ENCODE data around the gene ADORA1. TPM values are rescaled to one million over a fixed set of nuclear protein-coding genes. Genes with fewer than 3 reads are reported as not detected.

Gene ADORA1
- total and polyA plus RNA-seq, 2 of the 4 experiments (the other 2 are of a cell fraction), result 0.36 to 0.56 TPM

DNA sequence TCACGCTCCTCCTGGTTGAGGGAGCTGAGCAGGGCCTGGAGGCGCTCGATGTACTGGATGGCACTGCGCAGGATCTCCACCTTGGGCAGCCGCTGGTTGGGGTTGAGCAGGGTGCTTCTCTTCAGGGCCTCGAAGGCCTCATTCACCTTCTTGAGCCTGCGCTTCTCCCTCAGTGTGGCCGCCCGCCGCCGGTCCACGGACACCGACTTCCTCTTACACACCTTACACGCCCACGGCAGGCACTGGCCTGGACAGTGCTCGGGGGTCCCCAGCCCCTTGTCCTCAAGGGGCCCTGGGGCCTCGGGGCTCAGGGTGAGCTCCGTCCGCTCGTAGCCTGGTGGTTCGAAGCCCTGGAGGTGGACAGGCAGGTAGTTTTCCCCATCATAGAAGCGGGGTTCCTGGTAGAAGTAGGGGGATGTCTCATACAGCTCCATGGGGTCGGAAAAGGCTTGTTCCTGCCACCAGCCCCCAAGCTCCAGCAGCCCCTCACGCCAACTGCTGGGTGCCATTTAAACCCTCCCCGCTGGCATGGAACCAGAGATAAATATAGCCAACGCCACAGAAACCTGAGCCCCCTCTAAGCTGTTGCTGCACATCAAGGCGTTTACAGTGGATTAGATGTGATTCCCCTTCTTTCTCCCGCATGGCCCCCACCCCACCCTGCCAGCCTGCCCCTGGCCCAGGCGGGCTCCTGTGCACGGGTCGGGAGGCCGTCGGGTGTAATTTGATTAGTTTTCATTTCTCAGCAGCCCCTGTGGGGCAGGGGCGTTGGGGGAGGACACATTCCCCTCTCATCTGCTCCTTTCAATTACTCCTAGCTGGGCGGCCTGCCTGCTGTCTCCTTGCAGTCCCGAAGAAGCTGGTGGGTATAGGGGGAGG lies 41.8 kb upstream of the ADORA1 start, which contains the start of gene MYOG:
Gene MYOG (minus strand): TSS at position 485 of the 879 bp plus-strand sequence. CDS start 51 bp downstream, at position 434.
- 86% methylated on average over 12 of the region's 36 CpGs; no CpG with 5 or more reads in 1 of the 2 experiments for WGBS, 2 experiments (ENCODE audit: extremely low coverage in 2 of 2, insufficient read length in 1 of 2)
- POLR2A ChIA-PET (ENCODE audit: unreplicated experiment), result no interaction called here

More for the DNA sequence above, 41.8 kb upstream of the ADORA1 start, which contains the start of gene MYOG:
- CTCF ChIA-PET, result no interaction called here
- Histone ChIP-seq H3K18ac (ENCODE audit: low read depth, low read length) (no peak within 1 kb of the TSS), H3K9me1 (ENCODE audit: insufficient read depth, low read length) (no peaks in the 10 kb centered on the region), H3K23ac (ENCODE audit: low read depth, low read length) (no peak within 1 kb of the TSS), H2AFZ (replicated peaks; ENCODE audit: low read length, poor library complexity) (no peak within 1 kb of the TSS), H3K56ac (ENCODE audit: extremely low read depth, insufficient read depth, low read length) (no peak within 1 kb of the TSS), H4K8ac (ENCODE audit: low read depth in 2 of 2, low read length in 2 of 2) (no peak within 1 kb of the TSS), H2BK20ac (ENCODE audit: low read depth, low read length) (no peak within 1 kb of the TSS), H4K91ac (ENCODE audit: insufficient read depth, low read depth, low read length) (no peak within 1 kb of the TSS), H3K4me1 (ENCODE audit: control insufficient read depth, insufficient read depth, low read length) (no peaks in the 10 kb centered on the region), H2BK120ac (ENCODE audit: low read depth, low read length) (no peak within 1 kb of the TSS), H2AK5ac (ENCODE audit: low read depth, low read length) (no peak within 1 kb of the TSS), H3K4me2 (ENCODE audit: low read depth, low read length) (no peak within 1 kb of the TSS), H3K4me3 (ENCODE audit: insufficient read depth, low read depth, low read length) (no peak within 1 kb of the TSS), H3K27me3 (ENCODE audit: control insufficient read depth, insufficient read depth, low read length) (peaks cover 66% of the 10 kb centered on the region), H2AK9ac (replicated peaks; ENCODE audit: low read depth, low read length, poor library complexity) (no peak within 1 kb of the TSS), H3K9ac (ENCODE audit: low read depth, low read length) (no peak within 1 kb of the TSS), H3K14ac (replicated peaks; ENCODE audit: low read depth, low read length) (no peak within 1 kb of the TSS), H4K5ac (ENCODE audit: low read depth, low read length) (no peak within 1 kb of the TSS), H3K4ac (ENCODE audit: low read depth, low read length) (no peak within 1 kb of the TSS), H2BK15ac (ENCODE audit: low read depth, low read length) (no peak within 1 kb of the TSS), H3K36me3 (ENCODE audit: control insufficient read depth, insufficient read depth, low read length) (no peaks in the 10 kb centered on the region), H4K20me1 (ENCODE audit: insufficient read depth, low read length) (no peaks in the 10 kb centered on the region), H3K9me3 (ENCODE audit: control insufficient read depth, insufficient read depth, low read length) (no peaks in the 10 kb centered on the region), H2BK5ac (ENCODE audit: low read depth, low read length, poor library complexity, severe bottlenecking) (no peak within 1 kb of the TSS), H3K79me1 (ENCODE audit: low read depth in 1 of 2, low read length in 2 of 2) (no peaks in the 10 kb centered on the region), H3K27ac (ENCODE audit: insufficient read depth, low read length) (no peak within 1 kb of the TSS)
- intact Hi-C loops (cut with micrococcal nuclease), result no loop called here
- in situ Hi-C loops (cut with MboI; ENCODE audit: low sequenced_read_pairs), result no loop called here
- no TSS peak for BruUV-seq (replicated peaks)
- ATAC-seq (ENCODE audit: low read depth) (no peak), DNase-seq (no peak)
- TF ChIP-seq CEBPB (IDR thresholded peaks at IDR 0.05; ENCODE audit: low read depth, low read length) (no peak), FOS (IDR thresholded peaks at IDR 0.05; ENCODE audit: low read depth, low read length) (no peak), NFE2L2 (IDR thresholded peaks at IDR 0.05; ENCODE audit: low read depth, low read length) (no peak), POLR2A (IDR thresholded peaks at IDR 0.05; ENCODE audit: low read depth, low read length) (no peak), SMC3 (IDR thresholded peaks at IDR 0.05; ENCODE audit: low read depth, low read length) (no peak), RFX5 (IDR thresholded peaks at IDR 0.05; ENCODE audit: low read depth, low read length) (no peak), MAZ (IDR thresholded peaks at IDR 0.05; ENCODE audit: borderline replicate concordance, low read depth, low read length) (no peak), RCOR1 (IDR thresholded peaks at IDR 0.05; ENCODE audit: insufficient replicate concordance, low read length) (no peak), MAFK (IDR thresholded peaks at IDR 0.05; ENCODE audit: low read depth, low read length) (no peak), BHLHE40 (IDR thresholded peaks at IDR 0.05; ENCODE audit: low read depth, low read length) (no peak)
- TF ChIP-seq, protein P1, sequence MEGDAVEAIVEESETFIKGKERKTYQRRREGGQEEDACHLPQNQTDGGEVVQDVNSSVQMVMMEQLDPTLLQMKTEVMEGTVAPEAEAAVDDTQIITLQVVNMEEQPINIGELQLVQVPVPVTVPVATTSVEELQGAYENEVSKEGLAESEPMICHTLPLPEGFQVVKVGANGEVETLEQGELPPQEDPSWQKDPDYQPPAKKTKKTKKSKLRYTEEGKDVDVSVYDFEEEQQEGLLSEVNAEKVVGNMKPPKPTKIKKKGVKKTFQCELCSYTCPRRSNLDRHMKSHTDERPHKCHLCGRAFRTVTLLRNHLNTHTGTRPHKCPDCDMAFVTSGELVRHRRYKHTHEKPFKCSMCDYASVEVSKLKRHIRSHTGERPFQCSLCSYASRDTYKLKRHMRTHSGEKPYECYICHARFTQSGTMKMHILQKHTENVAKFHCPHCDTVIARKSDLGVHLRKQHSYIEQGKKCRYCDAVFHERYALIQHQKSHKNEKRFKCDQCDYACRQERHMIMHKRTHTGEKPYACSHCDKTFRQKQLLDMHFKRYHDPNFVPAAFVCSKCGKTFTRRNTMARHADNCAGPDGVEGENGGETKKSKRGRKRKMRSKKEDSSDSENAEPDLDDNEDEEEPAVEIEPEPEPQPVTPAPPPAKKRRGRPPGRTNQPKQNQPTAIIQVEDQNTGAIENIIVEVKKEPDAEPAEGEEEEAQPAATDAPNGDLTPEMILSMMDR (conservative IDR thresholded peaks at IDR 0.05; ENCODE audit: low read depth, low read length), result no peak
- dilution Hi-C loops (cut with HindIII; ENCODE audit: low sequenced_read_pairs, unreplicated experiment), result no loop called here

All from IMR-90 (cell line).